DND-41 (cell line): Measurements from ENCODE around the gene INO80D.
"Not testable (repeated sequence)": the region's sequence is repeated elsewhere in the genome, so short reads cannot be mapped to it uniquely, and the experiment has no call there.

Source experiments
- ATAC-seq: fragments of 200-7000 bp; cut with Tn5 transposase; 3 replicates; pipeline ENCODE4 v1.9.1; 2021; ENCODE audit warnings: low read depth; ENCODE audit not compliant: insufficient read depth
- DNase-seq: peaks from one replicate; pipeline ENCODE4 v3.0.0-alpha.2; 2020
- H2AFZ ChIP-seq: 2 replicates; pipeline ENCODE4 v1.6.0; 2012; ENCODE audit warnings: low read depth, low read length
- H3K27ac ChIP-seq: 2 replicates; pipeline ENCODE4 v1.5.1; 2012; ENCODE audit warnings: low read length, inconsistent platforms
- H3K27me3 ChIP-seq: fragments of 200-600 bp; sonication (generic); 2 replicates; pipeline ENCODE4 v1.6.0; 2012; ENCODE audit warnings: low read length, mild to moderate bottlenecking, inconsistent platforms; ENCODE audit not compliant: insufficient read depth, poor library complexity
- H3K36me3 ChIP-seq: 2 replicates; pipeline ENCODE4 v1.5.1; 2012; ENCODE audit warnings: low read length, inconsistent platforms; ENCODE audit not compliant: insufficient read depth
- H3K4me1 ChIP-seq: 2 replicates; pipeline ENCODE4 v1.5.1; 2012; ENCODE audit warnings: mild to moderate bottlenecking, low read length; ENCODE audit not compliant: insufficient read depth
- H3K4me2 ChIP-seq: 2 replicates; pipeline ENCODE4 v1.6.0; 2012; ENCODE audit warnings: mild to moderate bottlenecking, moderate library complexity, low read length, inconsistent platforms; ENCODE audit not compliant: insufficient read depth
- H3K4me3 ChIP-seq, 2 experiments: fragments of 200-600 bp in 1 of 2; shearing (Covaris generic) in 1 of 2; 2 replicates each; pipeline ENCODE4 v1.5.1; 2012 to 2016; ENCODE audit warnings: inconsistent platforms in 2 of 2, low read length in 2 of 2, mild to moderate bottlenecking in 2 of 2, low read depth in 1 of 2, moderate library complexity in 1 of 2
- H3K79me2 ChIP-seq: 2 replicates; pipeline ENCODE4 v1.6.0; 2012; ENCODE audit warnings: low read length, inconsistent platforms; ENCODE audit not compliant: insufficient read depth
- H3K9ac ChIP-seq: 2 replicates; pipeline ENCODE4 v1.6.0; 2012; ENCODE audit warnings: low read depth, mild to moderate bottlenecking, inconsistent platforms, low read length, moderate library complexity
- H3K9me3 ChIP-seq: 2 replicates; pipeline ENCODE4 v1.5.1; 2012; ENCODE audit warnings: low read length, moderate library complexity, mild to moderate bottlenecking, inconsistent platforms; ENCODE audit not compliant: insufficient read depth, severe bottlenecking
- H4K20me1 ChIP-seq: 2 replicates; pipeline ENCODE4 v1.6.0; 2012; ENCODE audit warnings: low read length; ENCODE audit not compliant: insufficient read depth
- CTCF ChIP-seq: IDR thresholded peaks from 2 replicates; pipeline ENCODE4 v1.5.1; 2012; ENCODE audit warnings: borderline replicate concordance, low read length, moderate library complexity, mild to moderate bottlenecking; ENCODE audit not compliant: poor library complexity, severe bottlenecking; ENCODE audit errors: extremely low read depth
- EZH2 ChIP-seq: IDR thresholded peaks from 3 replicates; pipeline ENCODE4 v1.6.1; 2012; ENCODE audit warnings: borderline replicate concordance, low read depth, mild to moderate bottlenecking, moderate library complexity, low read length, inconsistent platforms; ENCODE audit not compliant: severe bottlenecking

The INO80D gene

GRCh38 chr2:206051912-206052311 is 34.1 kb downstream of the INO80D start:
- peaks cover 31% of the 10 kb centered on the region for H3K79me2 ChIP-seq

GRCh38 chr2:206049392-206049791 is 36.6 kb downstream of the INO80D start:
- Histone ChIP-seq H3K4me3 (no peak overlapping the region), H3K27me3 (no peaks in the 10 kb centered on the region), H3K4me2 (no peak overlapping the region), H3K9me3 (no peaks in the 10 kb centered on the region), H3K4me1 (no peaks in the 10 kb centered on the region), H4K20me1 (no peaks in the 10 kb centered on the region), H3K79me2 (peaks cover 13% of the 10 kb centered on the region; the same call in 1 of the 2 replicates), H3K36me3 (peaks cover 34% of the 10 kb centered on the region), H2AFZ (no peak overlapping the region), H3K9ac (no peak overlapping the region), H3K27ac (no peak overlapping the region)
- TF ChIP-seq EZH2 (no peak), CTCF (no peak)
- DNase-seq (no peak), ATAC-seq (no peak)

More at GRCh38 chr2:206051912-206052311, 34.1 kb downstream of the INO80D start:
- Histone ChIP-seq H3K9me3 (no peaks in the 10 kb centered on the region), H3K9ac (no peak overlapping the region), H3K36me3 (peaks cover 35% of the 10 kb centered on the region), H2AFZ (no peak overlapping the region), H3K27ac (no peak overlapping the region), H3K4me1 (no peaks in the 10 kb centered on the region), H3K4me3 (no peak overlapping the region), H3K27me3 (no peaks in the 10 kb centered on the region), H3K4me2 (no peak overlapping the region), H4K20me1 (no peaks in the 10 kb centered on the region)
- no peak for DNase-seq
- ATAC-seq = no peak
- no peak for TF ChIP-seq CTCF
- TF ChIP-seq EZH2 = no peak

GRCh38 chr2:206045251-206045650 is 40.7 kb downstream of the INO80D start:
- Histone ChIP-seq H3K27me3 (no peaks in the 10 kb centered on the region), H3K9me3 (no peaks in the 10 kb centered on the region), H3K4me3 (no peak overlapping the region), H3K4me1 (no peaks in the 10 kb centered on the region), H3K79me2 (peaks cover 12% of the 10 kb centered on the region; the same call in 1 of the 2 replicates), H3K27ac (no peak overlapping the region), H2AFZ (no peak overlapping the region), H3K36me3 (peaks cover 51% of the 10 kb centered on the region), H4K20me1 (no peaks in the 10 kb centered on the region), H3K9ac (no peak overlapping the region), H3K4me2 (no peak overlapping the region)
- ATAC-seq (no peak), DNase-seq (no peak)
- TF ChIP-seq CTCF = no peak
- no peak for TF ChIP-seq EZH2

- TF ChIP-seq EZH2 (no peak), CTCF (no peak)
- H4K20me1 ChIP-seq = no peaks in the 10 kb centered on the region
- no peaks in the 10 kb centered on the region for H3K27me3 ChIP-seq
- no peaks in the 10 kb centered on the region for H3K4me1 ChIP-seq
- no peak overlapping the region for H2AFZ ChIP-seq
- no peak overlapping the region for H3K27ac ChIP-seq
- H3K79me2 ChIP-seq = peaks cover 18% of the 10 kb centered on the region; the same call in 1 of the 2 replicates
- no peak overlapping the region for H3K4me2 ChIP-seq
- H3K9ac ChIP-seq = no peak overlapping the region
- DNase-seq (no peak), ATAC-seq (no peak)
- H3K4me3 ChIP-seq = no peak overlapping the region
- peaks cover 67% of the 10 kb centered on the region for H3K36me3 ChIP-seq
- H3K9me3 ChIP-seq = no peaks in the 10 kb centered on the region
Measured at GRCh38 chr2:206040525-206040924, 45.4 kb downstream of the INO80D start.

- H3K27ac ChIP-seq, H3K9ac ChIP-seq, H3K27me3 ChIP-seq, H3K4me1 ChIP-seq, H3K9me3 ChIP-seq, H3K4me2 ChIP-seq, H3K4me3 ChIP-seq, H2AFZ ChIP-seq, DNase-seq, H4K20me1 ChIP-seq, ATAC-seq: not testable (repeated sequence)
- peaks cover 44% of the 10 kb centered on the region for H3K36me3 ChIP-seq
- peaks cover 27% of the 10 kb centered on the region for H3K79me2 ChIP-seq
Measured at GRCh38 chr2:206035393-206035792, 50.6 kb downstream of the INO80D start.
